SU-DHL-6 (cell line): ENCODE measurements around the gene CASP8.

Experiments
- H2AFZ ChIP-seq: fragments of 200-600 bp; sonication (generic); 2 replicates; pipeline ENCODE4 v1.6.1; 2014; ENCODE audit warnings: low read depth, mild to moderate bottlenecking, moderate library complexity, mixed read lengths, antibody characterized with exemption, low read length; ENCODE audit not compliant: severe bottlenecking
- H3F3A ChIP-seq: fragments of 200-600 bp; shearing (Covaris generic); 2 replicates; pipeline ENCODE4 v1.6.0; 2016; ENCODE audit warnings: antibody characterized with exemption, mild to moderate bottlenecking; ENCODE audit not compliant: insufficient read depth
- H3K27ac ChIP-seq: fragments of 200-600 bp; sonication (generic); 2 replicates; pipeline ENCODE4 v1.5.1; 2016; ENCODE audit warnings: low read depth, mild to moderate bottlenecking, low read length, moderate library complexity, mixed read lengths
- H3K27me3 ChIP-seq: fragments of 200-600 bp; sonication (generic), shearing (Covaris generic); 2 replicates; pipeline ENCODE4 v1.6.0; 2014; ENCODE audit warnings: mild to moderate bottlenecking, low read length
- H3K36me3 ChIP-seq: fragments of 200-600 bp; sonication (generic); 2 replicates; pipeline ENCODE4 v1.6.1; 2014; ENCODE audit warnings: mild to moderate bottlenecking, low read length, mixed read lengths
- H3K4me2 ChIP-seq: fragments of 300-600, 200-600 bp; shearing (Covaris generic), sonication (generic); 2 replicates; pipeline ENCODE4 v1.6.0; 2014; ENCODE audit warnings: low read length, low read depth, mild to moderate bottlenecking; ENCODE audit not compliant: poor library complexity, severe bottlenecking
- H3K4me3 ChIP-seq: fragments of 200-600 bp; sonication (generic); 2 replicates; pipeline ENCODE4 v1.5.1; 2014; ENCODE audit warnings: antibody characterized with exemption, low read length, mild to moderate bottlenecking, mixed read lengths; ENCODE audit not compliant: insufficient read depth, poor library complexity, severe bottlenecking
- H3K79me2 ChIP-seq: fragments of 200-600 bp; sonication (generic); 2 replicates; pipeline ENCODE4 v1.6.1; 2014; ENCODE audit warnings: mild to moderate bottlenecking, low read length, moderate library complexity; ENCODE audit not compliant: insufficient read depth
- H3K9ac ChIP-seq: fragments of 200-600 bp; sonication (generic); 2 replicates; pipeline ENCODE4 v1.7.0; 2014; ENCODE audit warnings: mild to moderate bottlenecking, low read length
- H3K9me2 ChIP-seq: fragments of 200-600 bp; sonication (generic); replicated peaks from 2 replicates; pipeline ENCODE4 v1.6.1; 2014; ENCODE audit warnings: low read length; ENCODE audit not compliant: insufficient read depth
- H3K9me3 ChIP-seq: fragments of 200-600 bp; sonication (generic); 2 replicates; pipeline ENCODE4 v1.6.1; 2014; ENCODE audit warnings: low read length, mixed read lengths; ENCODE audit not compliant: insufficient read depth
- H4K20me1 ChIP-seq: fragments of 200-600 bp; sonication (generic); 2 replicates; pipeline ENCODE4 v1.6.1; 2014; ENCODE audit warnings: low read depth, mild to moderate bottlenecking, antibody characterized with exemption, low read length, moderate library complexity, mixed read lengths
- EZH2phosphoT487 ChIP-seq: fragments of 200-600 bp; sonication (generic), shearing (Covaris generic); conservative IDR thresholded peaks from 2 replicates; pipeline ENCODE4 v1.6.1; 2018; ENCODE audit warnings: mild to moderate bottlenecking, antibody characterized with exemption, low read length, moderate library complexity, mixed read lengths
- TF ChIP-seq, protein P1 (sequence below): fragments of 200-600 bp; sonication (generic); IDR thresholded peaks from one replicate; pipeline ENCODE4 v1.5.1; 2017; ENCODE audit warnings: antibody characterized with exemption, mild to moderate bottlenecking, low read length, moderate library complexity; ENCODE audit not compliant: insufficient read depth, poor library complexity, severe bottlenecking

Gene CASP8

GRCh38 chr2:201250741-201251140 lies 9.6 kb upstream of the CASP8 start:
- H2AFZ ChIP-seq: no peak overlapping the region
- TF ChIP-seq, protein P1, sequence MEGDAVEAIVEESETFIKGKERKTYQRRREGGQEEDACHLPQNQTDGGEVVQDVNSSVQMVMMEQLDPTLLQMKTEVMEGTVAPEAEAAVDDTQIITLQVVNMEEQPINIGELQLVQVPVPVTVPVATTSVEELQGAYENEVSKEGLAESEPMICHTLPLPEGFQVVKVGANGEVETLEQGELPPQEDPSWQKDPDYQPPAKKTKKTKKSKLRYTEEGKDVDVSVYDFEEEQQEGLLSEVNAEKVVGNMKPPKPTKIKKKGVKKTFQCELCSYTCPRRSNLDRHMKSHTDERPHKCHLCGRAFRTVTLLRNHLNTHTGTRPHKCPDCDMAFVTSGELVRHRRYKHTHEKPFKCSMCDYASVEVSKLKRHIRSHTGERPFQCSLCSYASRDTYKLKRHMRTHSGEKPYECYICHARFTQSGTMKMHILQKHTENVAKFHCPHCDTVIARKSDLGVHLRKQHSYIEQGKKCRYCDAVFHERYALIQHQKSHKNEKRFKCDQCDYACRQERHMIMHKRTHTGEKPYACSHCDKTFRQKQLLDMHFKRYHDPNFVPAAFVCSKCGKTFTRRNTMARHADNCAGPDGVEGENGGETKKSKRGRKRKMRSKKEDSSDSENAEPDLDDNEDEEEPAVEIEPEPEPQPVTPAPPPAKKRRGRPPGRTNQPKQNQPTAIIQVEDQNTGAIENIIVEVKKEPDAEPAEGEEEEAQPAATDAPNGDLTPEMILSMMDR: no peak
- no peak for TF ChIP-seq EZH2phosphoT487
- H3K4me2 ChIP-seq: no peak overlapping the region

DNA sequence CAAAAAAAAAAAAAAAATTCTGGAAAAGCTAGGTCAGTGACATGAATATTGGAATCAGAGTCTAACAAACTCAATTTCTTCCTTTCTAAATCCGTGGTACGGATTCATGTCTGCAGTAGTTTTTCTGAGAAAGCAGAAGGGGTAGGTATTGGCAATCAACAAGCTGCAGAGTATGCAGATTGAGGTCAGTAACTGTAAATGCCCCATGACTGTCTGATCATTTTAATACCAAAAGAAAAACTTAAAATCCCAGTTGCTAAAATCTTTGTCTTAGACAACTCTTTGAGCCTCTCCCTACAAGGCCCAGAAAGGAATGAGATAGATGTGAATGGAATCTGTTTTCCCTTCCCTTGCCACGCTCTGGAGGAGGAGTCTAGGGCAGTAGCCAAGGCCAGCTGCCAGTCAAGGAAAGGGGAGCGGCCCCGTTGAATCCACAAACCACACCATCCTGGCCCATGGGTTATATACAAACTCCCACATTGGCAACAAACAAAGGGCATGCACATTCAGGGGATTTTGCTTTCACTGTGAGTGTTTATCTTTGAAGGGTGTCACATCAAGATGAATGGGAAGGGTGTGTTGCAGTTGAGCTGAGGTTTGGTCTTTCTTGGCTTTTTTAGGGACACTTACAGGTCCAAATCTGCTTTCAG lies 6.1 kb upstream of the CASP8 start:
- H3F3A ChIP-seq: peaks cover 26% of the 10 kb centered on the region
- no peak overlapping the region for H3K27ac ChIP-seq
- H3K4me2 ChIP-seq: no peak overlapping the region
- H3K9me3 ChIP-seq: no peaks in the 10 kb centered on the region
- no peaks in the 10 kb centered on the region for H3K27me3 ChIP-seq
- H3K9ac ChIP-seq: no peak overlapping the region
- no peak overlapping the region for H2AFZ ChIP-seq
- no peaks in the 10 kb centered on the region for H3K36me3 ChIP-seq
- no peaks in the 10 kb centered on the region for H4K20me1 ChIP-seq
- H3K9me2 ChIP-seq: no peaks in the 10 kb centered on the region
- TF ChIP-seq EZH2phosphoT487: no peak
- TF ChIP-seq, protein P1: no peak
- H3K4me3 ChIP-seq: no peak overlapping the region
- H3K79me2 ChIP-seq: 0 out of 2 replicates have a peak, but pooled peaks cover under 1% of the 10 kb centered on the region

More at GRCh38 chr2:201250741-201251140, 9.6 kb upstream of the CASP8 start:
- no peak overlapping the region for H3K27ac ChIP-seq
- H3K9me2 ChIP-seq: no peaks in the 10 kb centered on the region
- H3K4me3 ChIP-seq: no peak overlapping the region
- H3K36me3 ChIP-seq: no peaks in the 10 kb centered on the region
- H3K79me2 ChIP-seq: no peaks in the 10 kb centered on the region
- no peaks in the 10 kb centered on the region for H3K27me3 ChIP-seq
- H4K20me1 ChIP-seq: no peaks in the 10 kb centered on the region
- H3F3A ChIP-seq: no peaks in the 10 kb centered on the region
- no peak overlapping the region for H3K9ac ChIP-seq
- no peaks in the 10 kb centered on the region for H3K9me3 ChIP-seq

GRCh38 chr2:201255408-201256033 lies 4.8 kb upstream of the CASP8 start:
- Histone ChIP-seq H3K36me3 (no peaks in the 10 kb centered on the region), H3F3A (peaks cover 31% of the 10 kb centered on the region), H3K9me2 (no peaks in the 10 kb centered on the region), H3K9me3 (no peaks in the 10 kb centered on the region), H3K27ac (no peak overlapping the region), H2AFZ (no peak overlapping the region), H3K79me2 (peaks cover 3% of the 10 kb centered on the region; the same call in 1 of the 2 replicates), H3K9ac (no peak overlapping the region), H3K4me2 (no peak overlapping the region), H4K20me1 (no peaks in the 10 kb centered on the region), H3K27me3 (no peaks in the 10 kb centered on the region), H3K4me3 (no peak overlapping the region)
- TF ChIP-seq EZH2phosphoT487: no peak
- TF ChIP-seq, protein P1: no peak
